Measurements from ENCODE around the gene CEP89. TPM values are rescaled to one million over a fixed set of nuclear protein-coding genes. Genes with fewer than 3 reads are reported as not detected.
A peak's percentile ranks its signal among the peaks of the same experiment; 100 is the strongest.
"Not testable (repeated sequence)": the region's sequence is repeated elsewhere in the genome, so short reads cannot be mapped to it uniquely, and the experiment has no call there.

CEP89 gene
- total and polyA plus RNA-seq, 3 experiments from 2014 or later: 13.8 to 19.7 (median 19.2) TPM

- Mint-ChIP-seq H3K27me3 (peaks cover 0 to 2% of the 10 kb centered on the region in 2 donors), H3K9me3 (no peaks in the 10 kb centered on the region), H3K4me3 (no peak overlapping the region), H3K4me1 (peaks cover 7 to 15% (median 9%) of the 10 kb centered on the region in 3 donors), H3K36me3 (no peaks in the 10 kb centered on the region), H3K27ac (no peak overlapping the region)
- Histone ChIP-seq H3K4me1 (ENCODE audit: insufficient read depth, low read length) (peaks cover 9% of the 10 kb centered on the region), H3K36me3 (ENCODE audit: insufficient read depth, low read length) (no peaks in the 10 kb centered on the region), H3K4me3 (ENCODE audit: low read length) (no peak overlapping the region), H3K9me3 (ENCODE audit: low read length) (no peaks in the 10 kb centered on the region), H3K27ac (ENCODE audit: low read depth, low read length) (no peak overlapping the region), H3K27me3 (ENCODE audit: insufficient read depth, low read length, poor library complexity, severe bottlenecking) (no peaks in the 10 kb centered on the region)
- POLR2A ChIA-PET: no interaction called here
- CTCF ChIA-PET: no interaction called here
- DNase-seq: no peak
These were observed 27.0 kb upstream of the CEP89 start for GRCh38 chr19:32998722-32999121.

- Histone ChIP-seq H3K4me1 (ENCODE audit: insufficient read depth, low read length) (peaks cover 9% of the 10 kb centered on the region), H3K4me3 (ENCODE audit: low read length) (no peak overlapping the region), H3K36me3 (ENCODE audit: insufficient read depth, low read length) (no peaks in the 10 kb centered on the region), H3K27me3 (ENCODE audit: insufficient read depth, low read length, poor library complexity, severe bottlenecking) (no peaks in the 10 kb centered on the region), H3K9me3 (ENCODE audit: low read length) (no peaks in the 10 kb centered on the region), H3K27ac (ENCODE audit: low read depth, low read length) (no peak overlapping the region)
- ChIA-PET CTCF (no interaction called here), POLR2A (no interaction called here)
- H3K36me3 Mint-ChIP-seq: no peaks in the 10 kb centered on the region
- H3K9me3 Mint-ChIP-seq: no peaks in the 10 kb centered on the region
- H3K4me3 Mint-ChIP-seq: no peak overlapping the region
- peak overlapping the region in 2 of 8 donors; percentile 12 to 29 for H3K27ac Mint-ChIP-seq
- H3K27me3 Mint-ChIP-seq: peaks cover 0 to 2% of the 10 kb centered on the region in 2 donors
- no peak for DNase-seq
- H3K4me1 Mint-ChIP-seq: peaks cover 7 to 15% (median 9%) of the 10 kb centered on the region in 3 donors
These were observed 26.1 kb upstream of the CEP89 start for GRCh38 chr19:32997716-32998355.

GRCh38 chr19:32997061-32997464, 25.3 kb upstream of the CEP89 start:
- CTCF ChIA-PET; POLR2A ChIA-PET; H3K36me3 ChIP-seq (ENCODE audit: insufficient read depth, low read length); H3K4me3 Mint-ChIP-seq; H3K27ac ChIP-seq (ENCODE audit: low read depth, low read length); H3K36me3 Mint-ChIP-seq; H3K4me1 ChIP-seq (ENCODE audit: insufficient read depth, low read length); H3K27ac Mint-ChIP-seq; H3K9me3 Mint-ChIP-seq; H3K4me3 ChIP-seq (ENCODE audit: low read length); DNase-seq; H3K27me3 ChIP-seq (ENCODE audit: insufficient read depth, low read length, poor library complexity, severe bottlenecking); H3K27me3 Mint-ChIP-seq; H3K9me3 ChIP-seq (ENCODE audit: low read length): not testable (repeated sequence)
- peaks cover 7 to 15% (median 9%) of the 10 kb centered on the region in 3 donors for H3K4me1 Mint-ChIP-seq

GRCh38 chr19:32995966-32996365, 24.2 kb upstream of the CEP89 start:
- H3K4me3 Mint-ChIP-seq; H3K27ac ChIP-seq (ENCODE audit: low read depth, low read length); H3K36me3 Mint-ChIP-seq; CTCF ChIA-PET; H3K36me3 ChIP-seq (ENCODE audit: insufficient read depth, low read length); H3K9me3 ChIP-seq (ENCODE audit: low read length); H3K9me3 Mint-ChIP-seq; H3K27me3 ChIP-seq (ENCODE audit: insufficient read depth, low read length, poor library complexity, severe bottlenecking); H3K4me3 ChIP-seq (ENCODE audit: low read length); H3K27me3 Mint-ChIP-seq; POLR2A ChIA-PET; DNase-seq; H3K4me1 ChIP-seq (ENCODE audit: insufficient read depth, low read length): not testable (repeated sequence)
- Mint-ChIP-seq H3K27ac (peak overlapping the region in 1 of 8 donors; percentile 10), H3K4me1 (peaks cover 7 to 14% (median 9%) of the 10 kb centered on the region in 3 donors)

- Histone ChIP-seq H3K27me3 (ENCODE audit: insufficient read depth, low read length, poor library complexity, severe bottlenecking) (no peaks in the 10 kb centered on the region), H3K4me3 (ENCODE audit: low read length) (no peak overlapping the region), H3K9me3 (ENCODE audit: low read length) (no peaks in the 10 kb centered on the region), H3K27ac (ENCODE audit: low read depth, low read length) (no peak overlapping the region), H3K36me3 (ENCODE audit: insufficient read depth, low read length) (no peaks in the 10 kb centered on the region), H3K4me1 (ENCODE audit: insufficient read depth, low read length) (no peaks in the 10 kb centered on the region)
- POLR2A ChIA-PET: no interaction called here
- H3K27me3 Mint-ChIP-seq: no peaks in the 10 kb centered on the region
- no peaks in the 10 kb centered on the region for H3K4me1 Mint-ChIP-seq
- no peak overlapping the region for H3K27ac Mint-ChIP-seq
- no peak for DNase-seq
- H3K4me3 Mint-ChIP-seq: no peak overlapping the region
- peaks cover 0 to 2% (median 0%) of the 10 kb centered on the region in 3 donors for H3K36me3 Mint-ChIP-seq
- no peaks in the 10 kb centered on the region for H3K9me3 Mint-ChIP-seq
- CTCF ChIA-PET: no interaction called here
These were observed 17.0 kb upstream of the CEP89 start for GRCh38 chr19:32988724-32989123.

DNA sequence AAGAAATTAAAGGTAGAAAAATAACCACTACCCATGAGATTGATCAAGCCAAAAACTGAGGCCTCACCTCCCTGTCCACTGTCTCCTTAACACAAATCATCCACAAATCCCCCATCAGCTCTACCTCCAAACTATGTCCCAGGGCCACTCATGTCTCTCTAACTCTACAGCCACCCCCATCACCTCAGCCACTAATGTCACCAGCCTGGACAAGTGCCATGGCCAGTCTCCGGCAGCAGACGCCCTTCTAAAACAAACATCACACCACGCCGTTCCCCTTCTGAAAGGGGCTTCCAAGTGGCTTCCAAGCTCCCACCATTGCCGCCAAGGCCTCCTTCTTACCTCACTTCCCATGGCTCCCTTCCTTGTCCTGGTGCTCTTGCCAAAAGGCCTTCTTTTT, 16.5 kb upstream of the CEP89 start:
- H3K9me3 Mint-ChIP-seq; H3K4me3 ChIP-seq (ENCODE audit: low read length); H3K36me3 ChIP-seq (ENCODE audit: insufficient read depth, low read length); H3K4me1 Mint-ChIP-seq; H3K4me1 ChIP-seq (ENCODE audit: insufficient read depth, low read length); POLR2A ChIA-PET; H3K36me3 Mint-ChIP-seq; H3K4me3 Mint-ChIP-seq; DNase-seq; CTCF ChIA-PET; H3K9me3 ChIP-seq (ENCODE audit: low read length); H3K27me3 ChIP-seq (ENCODE audit: insufficient read depth, low read length, poor library complexity, severe bottlenecking); H3K27me3 Mint-ChIP-seq; H3K27ac ChIP-seq (ENCODE audit: low read depth, low read length); H3K27ac Mint-ChIP-seq: not testable (repeated sequence)

DNA sequence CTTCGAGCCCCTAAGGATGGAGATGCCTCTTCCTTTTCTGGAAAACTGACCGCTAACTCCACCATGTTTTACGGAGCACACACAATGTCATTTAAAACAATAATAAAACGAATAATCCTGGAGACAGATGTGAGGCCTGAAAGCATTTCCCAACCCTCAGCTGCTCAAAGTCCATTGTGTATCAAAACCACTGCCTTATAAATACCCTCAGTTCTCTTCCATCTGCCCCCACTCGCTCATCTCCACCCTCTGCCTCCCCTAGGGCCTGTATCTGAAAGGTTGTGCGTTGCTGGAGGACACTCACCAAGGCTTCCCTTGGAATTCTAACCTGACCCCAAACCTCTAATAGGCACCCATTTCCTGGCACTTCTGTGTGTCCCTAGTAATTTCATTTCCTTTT, 10.7 kb upstream of the CEP89 start:
- H3K27ac ChIP-seq (ENCODE audit: low read depth, low read length); DNase-seq; H3K9me3 Mint-ChIP-seq; CTCF ChIA-PET; POLR2A ChIA-PET; H3K36me3 Mint-ChIP-seq; H3K4me1 ChIP-seq (ENCODE audit: insufficient read depth, low read length); H3K4me3 ChIP-seq (ENCODE audit: low read length); H3K9me3 ChIP-seq (ENCODE audit: low read length); H3K4me1 Mint-ChIP-seq; H3K4me3 Mint-ChIP-seq; H3K27me3 Mint-ChIP-seq; H3K36me3 ChIP-seq (ENCODE audit: insufficient read depth, low read length); H3K27me3 ChIP-seq (ENCODE audit: insufficient read depth, low read length, poor library complexity, severe bottlenecking); H3K27ac Mint-ChIP-seq: not testable (repeated sequence)

DNA sequence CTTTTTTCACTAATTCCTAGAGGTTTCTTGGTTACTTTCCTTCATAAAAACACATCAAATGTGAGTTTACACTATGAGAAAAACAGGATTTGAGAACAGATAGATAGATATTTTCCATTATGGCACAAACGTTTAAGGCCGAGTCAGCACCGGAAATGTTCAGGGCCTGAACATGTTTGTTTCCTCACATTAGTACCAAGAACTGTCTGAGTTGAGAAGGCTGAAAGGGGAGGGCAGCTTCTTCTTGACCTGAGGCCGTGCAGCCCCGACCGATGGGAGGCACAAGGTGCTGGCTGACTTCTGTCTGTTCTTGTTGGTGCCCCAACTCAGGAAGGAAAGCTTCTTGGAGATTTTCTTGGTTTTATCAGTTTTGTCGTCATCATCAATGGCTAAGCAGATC, 8.0 kb upstream of the CEP89 start:
- H3K36me3 ChIP-seq (ENCODE audit: insufficient read depth, low read length); POLR2A ChIA-PET; H3K27me3 ChIP-seq (ENCODE audit: insufficient read depth, low read length, poor library complexity, severe bottlenecking); H3K4me3 Mint-ChIP-seq; H3K36me3 Mint-ChIP-seq; H3K4me3 ChIP-seq (ENCODE audit: low read length); H3K4me1 Mint-ChIP-seq; H3K27ac Mint-ChIP-seq; H3K27me3 Mint-ChIP-seq; CTCF ChIA-PET; DNase-seq; H3K9me3 ChIP-seq (ENCODE audit: low read length); H3K27ac ChIP-seq (ENCODE audit: low read depth, low read length); H3K4me1 ChIP-seq (ENCODE audit: insufficient read depth, low read length); H3K9me3 Mint-ChIP-seq: not testable (repeated sequence)

- H3K4me3 ChIP-seq (ENCODE audit: low read length); H3K36me3 Mint-ChIP-seq; POLR2A ChIA-PET; H3K9me3 Mint-ChIP-seq; DNase-seq; H3K27ac ChIP-seq (ENCODE audit: low read depth, low read length); H3K4me1 Mint-ChIP-seq; H3K9me3 ChIP-seq (ENCODE audit: low read length); H3K4me1 ChIP-seq (ENCODE audit: insufficient read depth, low read length); H3K4me3 Mint-ChIP-seq; H3K27me3 ChIP-seq (ENCODE audit: insufficient read depth, low read length, poor library complexity, severe bottlenecking); H3K27me3 Mint-ChIP-seq; H3K36me3 ChIP-seq (ENCODE audit: insufficient read depth, low read length); CTCF ChIA-PET: not testable (repeated sequence)
- peak overlapping the region in 1 of 8 donors; percentile 54 for H3K27ac Mint-ChIP-seq
These were observed 6.1 kb upstream of the CEP89 start for GRCh38 chr19:32977813-32978212.
